CD4-positive, CD25-positive, alpha-beta regulatory T cell (primary cell): Measurements from ENCODE around the gene SLC2A9. TPM values are rescaled to one million over a fixed set of nuclear protein-coding genes. Genes with fewer than 3 reads are reported as not detected.

Experiments used
- ATAC-seq, 2 donors: fragments of 150-1000 bp; cut with Tn5 transposase; one replicate each; pipeline ENCODE4 v1.10.0; 2021; ENCODE audit warnings: low read depth in 2 of 2, moderate number of reproducible peaks in 2 of 2, moderate library complexity in 1 of 2
- DNase-seq, 3 donors: peaks; one replicate each; pipeline versions ENCODE4 v3.0.0 to v3.0.0-alpha.2; 2012 to 2022; ENCODE audit warnings: mixed read lengths in 1 of 3
- H3K27ac ChIP-seq: one replicate; pipeline ENCODE4 v1.7.0; 2013; ENCODE audit warnings: mild to moderate bottlenecking, low read length; ENCODE audit not compliant: insufficient read depth, poor library complexity, severe bottlenecking
- H3K27me3 ChIP-seq: one replicate; pipeline ENCODE4 v1.7.0; 2013; ENCODE audit warnings: low read length; ENCODE audit not compliant: control insufficient read depth, insufficient read depth
- H3K36me3 ChIP-seq: one replicate; pipeline ENCODE4 v1.7.0; 2013; ENCODE audit warnings: mild to moderate bottlenecking, low read length, moderate library complexity; ENCODE audit not compliant: control insufficient read depth, insufficient read depth
- H3K4me1 ChIP-seq: 2 replicates; pipeline ENCODE4 v1.7.0; 2013; ENCODE audit warnings: mild to moderate bottlenecking, low read length; ENCODE audit not compliant: insufficient read depth, control insufficient read depth, poor library complexity, severe bottlenecking
- H3K4me3 ChIP-seq: one replicate; pipeline ENCODE4 v1.7.0; 2013; ENCODE audit warnings: low read depth, mild to moderate bottlenecking, low read length, moderate library complexity
- H3K9me3 ChIP-seq, 2 experiments: 1 replicate in 1 of 2; 2 replicates in 1 of 2; pipeline ENCODE4 v1.7.0; 2013; ENCODE audit warnings: low read length in 2 of 2, mild to moderate bottlenecking in 1 of 2, moderate library complexity in 1 of 2; ENCODE audit not compliant: control insufficient read depth in 2 of 2
- H3K27ac Mint-ChIP-seq, 3 donors: one replicate each; pipeline ENCODE4 v1.8.0; 2020 to 2022; ENCODE audit warnings: mild to moderate bottlenecking in 3 of 3, mixed read lengths in 3 of 3, moderate library complexity in 2 of 3
- H3K27me3 Mint-ChIP-seq: one replicate; pipeline ENCODE4 v1.8.0; 2022; ENCODE audit warnings: mild to moderate bottlenecking, mixed read lengths
- H3K36me3 Mint-ChIP-seq: one replicate; pipeline ENCODE4 v1.8.0; 2020; ENCODE audit warnings: mixed read lengths
- H3K4me1 Mint-ChIP-seq, 4 donors: one replicate each; pipeline ENCODE4 v1.8.0; 2020 to 2022; ENCODE audit warnings: mixed read lengths in 4 of 4, mild to moderate bottlenecking in 1 of 4
- H3K4me3 Mint-ChIP-seq, 4 donors: one replicate each; pipeline ENCODE4 v1.8.0; 2020 to 2022; ENCODE audit warnings: mild to moderate bottlenecking in 4 of 4, mixed read lengths in 4 of 4, moderate library complexity in 3 of 4
- H3K9me3 Mint-ChIP-seq, 7 donors: one replicate each; pipeline ENCODE4 v1.8.0; 2020 to 2022; ENCODE audit warnings: mixed read lengths in 7 of 7, mild to moderate bottlenecking in 3 of 7, moderate library complexity in 2 of 7
- polyA plus RNA-seq, 4 donors: library from polyadenylated mRNA; unstranded; fragments of 300-500 nt; fragmentation: Illumina TruSeq; gene quantifications; one replicate each; pipeline ENCODE4 v1.2.3, GENCODE V29; 2021
- total RNA-seq: library from RNA; stranded (reverse); gene quantifications from one replicate; pipeline ENCODE4 v1.2.3, GENCODE V29; 2022

SLC2A9 gene
- total and polyA plus RNA-seq, 5 donors from 2014 or later, result 0.41 to 5.7 (median 0.81) TPM

DNA sequence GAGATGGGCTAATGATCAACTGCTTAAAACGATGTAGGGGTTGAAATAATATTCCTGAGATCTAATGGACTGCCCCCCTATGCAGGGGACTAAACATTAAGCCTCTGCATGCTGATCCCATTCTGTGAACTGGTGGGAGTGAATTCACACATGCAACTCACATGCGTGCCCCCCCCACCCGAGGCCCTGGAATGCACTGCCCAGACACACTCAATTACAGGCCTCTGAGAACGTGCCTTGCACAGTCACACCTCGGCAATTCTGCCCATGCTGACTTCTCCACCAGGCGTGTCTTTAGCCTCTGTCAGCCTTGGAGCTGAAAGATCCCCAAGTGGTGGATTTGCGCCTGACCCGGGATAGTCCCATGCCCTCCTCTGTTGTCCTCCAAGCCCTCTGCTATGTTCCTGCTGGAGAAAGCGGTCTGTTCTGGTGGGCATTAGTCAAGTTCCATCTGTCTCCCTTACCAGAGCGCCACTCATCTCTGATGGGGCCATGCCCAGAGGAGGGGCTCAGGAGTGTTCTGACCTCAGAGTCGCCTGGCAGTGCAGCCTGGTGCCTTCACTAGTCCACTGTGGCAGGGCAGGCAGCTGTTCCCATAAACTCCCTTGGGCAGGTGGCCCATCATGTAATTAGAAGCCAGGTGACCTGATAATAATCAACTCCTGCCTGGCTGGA lies 153.4 kb downstream of the SLC2A9 start:
- Mint-ChIP-seq H3K4me3 (no peak overlapping the region), H3K27me3 (no peaks in the 10 kb centered on the region), H3K27ac (no peak overlapping the region), H3K4me1 (no peaks in the 10 kb centered on the region), H3K9me3 (peaks cover 0 to 1% (median 0%) of the 10 kb centered on the region in 7 donors), H3K36me3 (no peaks in the 10 kb centered on the region)
- no peaks in the 10 kb centered on the region for H3K4me1 ChIP-seq
- ATAC-seq (no peak), DNase-seq (no peak)
- H3K4me3 ChIP-seq, result no peak overlapping the region
- no peaks in the 10 kb centered on the region for H3K36me3 ChIP-seq
- H3K27ac ChIP-seq, result no peak overlapping the region
- H3K27me3 ChIP-seq, result no peaks in the 10 kb centered on the region
- H3K9me3 ChIP-seq, result no peaks in the 10 kb centered on the region

DNA sequence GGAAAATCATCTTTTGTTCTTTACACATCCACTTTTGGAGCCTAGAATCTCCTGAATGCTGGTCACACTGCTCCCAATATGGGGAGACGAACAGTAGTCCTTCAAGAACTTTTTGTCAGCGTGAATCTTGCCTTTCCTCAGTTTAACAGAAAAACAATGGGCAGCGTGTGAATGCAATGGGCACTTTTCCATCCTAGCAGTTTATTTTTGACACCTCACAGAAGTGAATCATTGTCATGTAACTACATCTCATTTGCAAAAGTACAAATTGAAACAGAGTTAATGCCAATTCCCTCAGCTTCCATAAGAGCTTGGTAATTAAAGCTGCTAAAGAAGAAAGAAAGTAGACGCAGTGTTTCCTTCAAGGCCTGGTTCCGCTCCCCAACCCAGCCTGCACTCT lies 154.4 kb downstream of the SLC2A9 start:
- no peaks in the 10 kb centered on the region for H3K9me3 ChIP-seq
- Mint-ChIP-seq H3K36me3 (no peaks in the 10 kb centered on the region), H3K4me3 (no peak overlapping the region), H3K4me1 (no peaks in the 10 kb centered on the region), H3K9me3 (peaks cover 0 to 1% (median 0%) of the 10 kb centered on the region in 7 donors), H3K27me3 (no peaks in the 10 kb centered on the region), H3K27ac (no peak overlapping the region)
- H3K36me3 ChIP-seq, result no peaks in the 10 kb centered on the region
- DNase-seq, result no peak
- no peak overlapping the region for H3K27ac ChIP-seq
- no peaks in the 10 kb centered on the region for H3K4me1 ChIP-seq
- no peaks in the 10 kb centered on the region for H3K27me3 ChIP-seq
- no peak for ATAC-seq
- no peak overlapping the region for H3K4me3 ChIP-seq

DNA sequence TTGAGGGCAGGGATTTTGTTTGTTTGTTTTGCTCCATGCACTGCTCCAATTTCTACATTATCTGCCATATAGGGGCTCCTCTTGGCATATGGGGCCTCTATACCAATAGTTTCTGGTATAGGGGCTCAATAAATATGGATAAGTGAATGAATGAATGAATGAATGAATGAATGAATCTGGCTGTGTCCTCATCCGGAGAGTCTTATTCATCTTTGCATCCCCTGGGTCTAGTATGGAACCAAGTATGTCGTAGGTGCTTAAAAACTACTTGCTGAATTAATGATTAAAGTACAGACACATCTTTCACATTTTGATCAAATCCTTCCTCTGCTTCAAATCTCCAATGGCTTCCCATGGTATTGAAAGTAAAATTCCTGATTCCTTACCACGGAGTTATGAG lies 159.7 kb downstream of the SLC2A9 start:
- no peaks in the 10 kb centered on the region for H3K4me1 Mint-ChIP-seq
- H3K9me3 Mint-ChIP-seq, result peaks cover 0 to 4% (median under 1%) of the 10 kb centered on the region in 7 donors
- no peak for DNase-seq
- Histone ChIP-seq H3K36me3 (no peaks in the 10 kb centered on the region), H3K27ac (no peak overlapping the region), H3K9me3 (no peaks in the 10 kb centered on the region), H3K27me3 (no peaks in the 10 kb centered on the region), H3K4me1 (no peaks in the 10 kb centered on the region), H3K4me3 (no peak overlapping the region)
- no peaks in the 10 kb centered on the region for H3K27me3 Mint-ChIP-seq
- H3K36me3 Mint-ChIP-seq, result no peaks in the 10 kb centered on the region
- ATAC-seq, result no peak
- no peak overlapping the region for H3K4me3 Mint-ChIP-seq
- H3K27ac Mint-ChIP-seq, result no peak overlapping the region

DNA sequence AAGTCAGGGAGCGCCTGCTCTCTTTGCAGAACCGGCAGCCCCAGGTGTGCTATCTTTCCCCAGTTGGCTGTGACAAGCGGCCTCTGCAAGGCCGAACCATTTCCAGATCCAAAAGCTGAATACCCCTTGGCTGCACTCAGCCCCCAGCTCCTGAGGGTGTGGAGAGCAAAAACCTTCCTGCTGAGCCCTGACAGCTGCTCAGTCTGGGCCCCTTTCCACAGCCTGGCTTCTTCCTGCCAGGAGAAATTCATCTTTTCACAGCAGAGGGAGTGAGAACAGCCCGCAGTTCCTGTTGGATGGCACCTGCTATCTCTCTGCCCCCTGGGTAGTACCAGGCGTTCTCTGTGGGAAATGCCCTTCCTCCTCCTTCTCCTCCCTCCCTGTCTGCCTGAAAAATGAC lies 161.5 kb downstream of the SLC2A9 start:
- Mint-ChIP-seq H3K36me3 (no peaks in the 10 kb centered on the region), H3K27me3 (no peaks in the 10 kb centered on the region), H3K9me3 (peaks cover 0 to 16% (median 4%) of the 10 kb centered on the region in 7 donors), H3K27ac (no peak overlapping the region), H3K4me1 (no peaks in the 10 kb centered on the region), H3K4me3 (no peak overlapping the region)
- ATAC-seq, result no peak
- Histone ChIP-seq H3K27ac (no peak overlapping the region), H3K36me3 (no peaks in the 10 kb centered on the region), H3K4me1 (no peaks in the 10 kb centered on the region), H3K4me3 (no peak overlapping the region), H3K9me3 (peaks cover 0 to 3% of the 10 kb centered on the region in 2 experiments), H3K27me3 (no peaks in the 10 kb centered on the region)
- no peak for DNase-seq

DNA sequence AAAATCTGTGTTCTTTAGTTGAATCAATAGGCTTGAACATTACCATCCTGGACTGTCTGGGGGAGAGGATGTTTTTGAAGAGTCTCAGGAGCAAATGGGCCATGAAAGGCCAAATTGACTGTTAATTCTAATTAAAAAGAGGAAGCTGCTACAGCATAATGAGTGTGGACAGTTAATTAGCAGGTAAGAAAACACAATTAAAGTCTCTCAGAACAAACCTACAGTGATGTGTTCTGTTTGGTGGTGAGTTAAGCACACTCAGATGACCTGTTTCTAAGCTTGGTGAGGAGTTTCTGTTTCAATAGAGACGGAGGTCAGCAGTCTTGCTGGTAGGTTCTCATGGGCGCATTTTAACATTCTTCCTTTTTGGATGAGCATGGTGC lies 171.8 kb downstream of the SLC2A9 start:
- Histone ChIP-seq H3K4me3 (no peak overlapping the region), H3K27me3 (no peaks in the 10 kb centered on the region), H3K9me3 (no peaks in the 10 kb centered on the region), H3K27ac (no peak overlapping the region), H3K36me3 (no peaks in the 10 kb centered on the region), H3K4me1 (no peaks in the 10 kb centered on the region)
- peaks cover 7% of the 10 kb centered on the region for H3K27me3 Mint-ChIP-seq
- peaks cover 0 to 4% (median 3%) of the 10 kb centered on the region in 7 donors for H3K9me3 Mint-ChIP-seq
- ATAC-seq (no peak), DNase-seq (no peak)
- no peaks in the 10 kb centered on the region for H3K4me1 Mint-ChIP-seq
- no peaks in the 10 kb centered on the region for H3K36me3 Mint-ChIP-seq
- no peak overlapping the region for H3K4me3 Mint-ChIP-seq
- H3K27ac Mint-ChIP-seq, result no peak overlapping the region

DNA sequence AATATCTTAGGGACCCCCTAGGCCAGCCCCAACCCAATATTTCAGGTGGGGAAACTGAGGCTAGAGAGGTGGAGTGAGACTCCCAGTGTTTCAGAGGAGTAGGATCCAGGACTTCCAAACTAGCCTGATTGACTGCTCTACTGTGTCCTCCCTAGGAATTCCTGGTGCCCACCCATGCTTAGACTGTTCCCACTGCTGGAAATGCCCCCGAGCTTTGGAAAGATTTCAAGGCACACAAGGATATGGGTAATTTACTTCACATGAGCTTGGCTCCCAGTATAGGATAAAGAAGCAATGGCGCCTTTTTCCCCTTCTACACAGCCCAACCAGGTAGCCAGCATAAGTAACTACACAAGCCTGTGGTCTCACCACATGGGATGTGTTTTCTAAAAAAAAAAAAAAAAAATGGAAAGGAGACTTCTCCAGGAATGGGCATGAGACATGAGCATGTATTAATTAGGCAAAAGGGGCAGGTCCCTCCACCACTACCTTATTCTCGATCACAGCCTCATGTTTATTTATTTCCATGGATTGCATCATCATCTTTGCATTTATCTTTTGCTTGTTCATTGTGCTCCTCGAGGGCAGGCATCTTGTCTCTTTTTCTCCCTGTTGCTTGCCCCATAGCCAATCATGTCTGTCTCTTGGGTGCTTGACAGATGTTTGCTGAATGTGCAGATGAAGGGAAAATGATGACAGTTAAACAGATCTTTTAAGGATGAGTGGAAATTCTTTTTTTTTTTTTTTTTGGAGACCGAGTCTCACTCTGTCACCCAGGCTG lies 173.1 kb downstream of the SLC2A9 start:
- Histone ChIP-seq H3K27ac (no peak overlapping the region), H3K4me1 (no peaks in the 10 kb centered on the region), H3K4me3 (no peak overlapping the region), H3K9me3 (no peaks in the 10 kb centered on the region), H3K27me3 (no peaks in the 10 kb centered on the region), H3K36me3 (no peaks in the 10 kb centered on the region)
- H3K4me3 Mint-ChIP-seq, result no peak overlapping the region
- H3K36me3 Mint-ChIP-seq, result no peaks in the 10 kb centered on the region
- peaks cover 7% of the 10 kb centered on the region for H3K27me3 Mint-ChIP-seq
- ATAC-seq (no peak), DNase-seq (no peak)
- no peaks in the 10 kb centered on the region for H3K4me1 Mint-ChIP-seq
- peaks cover 0 to 6% (median 3%) of the 10 kb centered on the region in 7 donors for H3K9me3 Mint-ChIP-seq
- H3K27ac Mint-ChIP-seq, result no peak overlapping the region

DNA sequence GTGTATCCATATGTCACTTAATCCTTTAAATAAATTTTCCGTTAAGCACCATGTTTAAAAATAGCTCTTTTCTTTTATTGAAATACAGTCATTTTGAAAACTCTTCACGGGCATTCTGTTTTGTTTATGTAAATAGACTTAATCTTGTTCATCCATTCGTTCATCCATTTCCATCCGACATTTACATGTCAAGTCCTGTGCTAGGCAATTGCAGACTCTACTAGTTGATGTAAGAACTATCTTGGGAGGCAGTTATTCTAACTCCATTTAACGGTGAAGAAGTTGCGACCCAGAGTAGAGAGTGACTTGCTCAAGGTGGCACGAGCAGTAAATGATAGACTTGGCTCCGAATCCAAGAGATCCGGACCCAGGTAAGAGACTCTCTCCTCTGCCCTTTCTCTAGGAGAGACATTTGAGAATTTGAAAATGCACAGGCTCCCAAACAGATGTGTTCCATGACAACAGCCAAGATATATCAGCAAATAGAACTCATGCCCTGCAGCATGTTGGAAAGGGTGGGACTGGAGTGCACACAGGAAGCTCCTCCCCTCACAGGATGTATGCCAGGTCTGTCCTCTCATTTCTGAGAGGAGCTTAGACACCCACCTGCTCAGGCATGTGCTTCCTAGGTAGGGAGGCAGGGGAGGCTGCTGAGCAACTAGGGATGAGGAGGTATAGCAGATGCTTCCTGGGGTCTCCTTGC lies 175.4 kb downstream of the SLC2A9 start:
- no peaks in the 10 kb centered on the region for H3K27me3 Mint-ChIP-seq
- no peaks in the 10 kb centered on the region for H3K4me1 Mint-ChIP-seq
- no peaks in the 10 kb centered on the region for H3K36me3 ChIP-seq
- no peaks in the 10 kb centered on the region for H3K36me3 Mint-ChIP-seq
- no peak for ATAC-seq
- H3K27ac Mint-ChIP-seq, result no peak overlapping the region
- H3K4me3 Mint-ChIP-seq, result no peak overlapping the region
- H3K4me3 ChIP-seq, result no peak overlapping the region
- H3K9me3 Mint-ChIP-seq, result peaks cover 0 to 11% (median 6%) of the 10 kb centered on the region in 7 donors
- no peak for DNase-seq
- H3K27ac ChIP-seq, result no peak overlapping the region
- peaks cover 0 to 4% of the 10 kb centered on the region in 2 experiments for H3K9me3 ChIP-seq
- H3K4me1 ChIP-seq, result no peaks in the 10 kb centered on the region
- H3K27me3 ChIP-seq, result no peaks in the 10 kb centered on the region
